ENCODE results near the gene MAN2A1. TPM values are rescaled to one million over a fixed set of nuclear protein-coding genes. Genes with fewer than 3 reads are reported as not detected.

Gene MAN2A1
- polyA plus RNA-seq, 1 donor (not counting 4 experiments of a cell fraction or from before 2014, with no cell fraction given), result 63.8 TPM

- no peak overlapping the region for H3K4me2 ChIP-seq (ENCODE audit: control insufficient read depth, extremely low read depth, insufficient read depth, low read depth, low read length)
- H3K9me1 ChIP-seq (ENCODE audit: control insufficient read depth, extremely low read depth, insufficient read depth, low read length), result no peaks in the 10 kb centered on the region
- H3K36me3 ChIP-seq (ENCODE audit: control insufficient read depth in 2 of 2, extremely low read depth in 1 of 2, insufficient read depth in 2 of 2, low read length in 2 of 2), result no peaks in the 10 kb centered on the region
- no peak overlapping the region for H3K4me3 ChIP-seq (ENCODE audit: control insufficient read depth in 2 of 3, extremely low read depth in 1 of 3, insufficient read depth in 2 of 3, low read depth in 1 of 3, low read length in 3 of 3)
- peaks cover 99% of the 10 kb centered on the region for H3K79me2 ChIP-seq (ENCODE audit: control insufficient read depth, insufficient read depth, low read length)
- FAIRE-seq (no peak), DNase-seq (ENCODE audit: low read depth, low spot score) (no peak)
- H4K20me1 ChIP-seq (ENCODE audit: control insufficient read depth, extremely low read depth, insufficient read depth, low read length), result peaks cover 4% of the 10 kb centered on the region
- H3K4me1 ChIP-seq (ENCODE audit: control insufficient read depth, extremely low read depth, insufficient read depth, low read length), result no peaks in the 10 kb centered on the region
- dilution Hi-C loops (cut with MboI; ENCODE audit: extremely low pct_ligation_motif_present, low sequenced_read_pairs), result no loop called here
- no peak overlapping the region for H3K9ac ChIP-seq (ENCODE audit: control insufficient read depth, extremely low read depth, insufficient read depth, low read length)
- no peaks in the 10 kb centered on the region for H3K27me3 ChIP-seq (ENCODE audit: control insufficient read depth, extremely low read depth, insufficient read depth, low read length)
- no peak overlapping the region for H3K27ac ChIP-seq (ENCODE audit: control insufficient read depth, insufficient read depth, low read length)
- H2AFZ ChIP-seq (ENCODE audit: control insufficient read depth, low read length), result no peak overlapping the region
- no peaks in the 10 kb centered on the region for H3K9me3 ChIP-seq (ENCODE audit: control insufficient read depth, low read depth, low read length)
- TF ChIP-seq CTCF (optimal IDR thresholded peaks at IDR 0.05 in 1 of 3, IDR thresholded peaks at IDR 0.05 in 1 of 3, conservative IDR thresholded peaks at IDR 0.05 in 1 of 3; ENCODE audit: extremely low read depth in 1 of 3, insufficient read depth in 2 of 3, low read length in 3 of 3) (no peak), EZH2 (IDR thresholded peaks at IDR 0.05; ENCODE audit: low read length) (no peak)
Observed at GRCh38 chr5:109701252-109701651, 11.5 kb downstream of the MAN2A1 start.

- Histone ChIP-seq H3K79me2 (ENCODE audit: control insufficient read depth, insufficient read depth, low read length) (peaks cover 99% of the 10 kb centered on the region), H3K27me3 (ENCODE audit: control insufficient read depth, extremely low read depth, insufficient read depth, low read length) (no peaks in the 10 kb centered on the region), H2AFZ (ENCODE audit: control insufficient read depth, low read length) (no peak overlapping the region), H4K20me1 (ENCODE audit: control insufficient read depth, extremely low read depth, insufficient read depth, low read length) (peaks cover 4% of the 10 kb centered on the region), H3K4me2 (ENCODE audit: control insufficient read depth, extremely low read depth, insufficient read depth, low read depth, low read length) (no peak overlapping the region), H3K9me1 (ENCODE audit: control insufficient read depth, extremely low read depth, insufficient read depth, low read length) (no peaks in the 10 kb centered on the region), H3K36me3 (ENCODE audit: control insufficient read depth in 2 of 2, extremely low read depth in 1 of 2, insufficient read depth in 2 of 2, low read length in 2 of 2) (no peaks in the 10 kb centered on the region), H3K27ac (ENCODE audit: control insufficient read depth, insufficient read depth, low read length) (no peak overlapping the region), H3K9me3 (ENCODE audit: control insufficient read depth, low read depth, low read length) (no peaks in the 10 kb centered on the region), H3K4me1 (ENCODE audit: control insufficient read depth, extremely low read depth, insufficient read depth, low read length) (no peaks in the 10 kb centered on the region), H3K9ac (ENCODE audit: control insufficient read depth, extremely low read depth, insufficient read depth, low read length) (no peak overlapping the region), H3K4me3 (ENCODE audit: control insufficient read depth in 2 of 3, extremely low read depth in 1 of 3, insufficient read depth in 2 of 3, low read depth in 1 of 3, low read length in 3 of 3) (no peak overlapping the region)
- FAIRE-seq (no peak), DNase-seq (ENCODE audit: low read depth, low spot score) (no peak)
- TF ChIP-seq CTCF (optimal IDR thresholded peaks at IDR 0.05 in 1 of 3, IDR thresholded peaks at IDR 0.05 in 1 of 3, conservative IDR thresholded peaks at IDR 0.05 in 1 of 3; ENCODE audit: extremely low read depth in 1 of 3, insufficient read depth in 2 of 3, low read length in 3 of 3), result no peak
- no peak for TF ChIP-seq EZH2 (IDR thresholded peaks at IDR 0.05; ENCODE audit: low read length)
- dilution Hi-C loops (cut with MboI; ENCODE audit: extremely low pct_ligation_motif_present, low sequenced_read_pairs), result no loop called here
Observed at GRCh38 chr5:109701792-109702191, 12.1 kb downstream of the MAN2A1 start.

Measured in keratinocyte (primary cell).